K562 (cell line): Measurements from ENCODE around the gene NLGN3. TPM values are rescaled to one million over a fixed set of nuclear protein-coding genes. Genes with fewer than 3 reads are reported as not detected.

Source experiments
- ATAC-seq: fragments of 200-7000 bp; cut with Tn5 transposase; 3 replicates; pipeline ENCODE4 v1.9.1; 2020; ENCODE audit warnings: moderate library complexity
- BruUV-seq: library from RNA; stranded (reverse); fragments of 400-500 nt; replicated peaks from 2 replicates; lab custom pipeline; 2021; lab: Mats Ljungman, UMichigan
- CTCF ChIA-PET: fragments of 300-600 bp; formaldehyde crosslinking; extraction: SDS; loops from one replicate; lab custom pipeline; 2021; ENCODE audit warnings: low intra/inter-chr PET ratio; lab: Yijun Ruan, JAX
- POLR2A ChIA-PET: fragments of 300-600, 350-650 bp; sonication (Branson Sonifier 250); formaldehyde crosslinking; extraction: SDS; loops from one replicate; lab custom pipeline; 2021; ENCODE audit warnings: antibody characterized with exemption, inconsistent platforms; lab: Yijun Ruan, JAX
- DNase-seq, 4 experiments: peaks; one replicate each; pipeline versions ENCODE4 v3.0.0 to v3.0.0-alpha.2; 2011 to 2018; ENCODE audit warnings: low spot score in 3 of 4, mixed read lengths in 3 of 4; ENCODE audit errors: extremely low read depth in 1 of 4
- FAIRE-seq: peaks from 2 replicates; lab custom pipeline; 2011; peaks lifted over from hg19 to GRCh38; lab: Jason Lieb, UNC
- H2AFZ ChIP-seq: 2 replicates; pipeline ENCODE4 v1.6.0; 2011; ENCODE audit warnings: low read depth, low read length, control low read depth, inconsistent platforms
- H3K27ac ChIP-seq: fragments of 200-600 bp; 3 replicates; pipeline ENCODE4 v1.8.0; 2011; ENCODE audit warnings: low read depth, mild to moderate bottlenecking, control low read depth, inconsistent platforms, low read length, moderate library complexity, mixed read lengths; ENCODE audit errors: extremely low read depth
- H3K27me3 ChIP-seq, 2 experiments: fragments of 300-600 bp in 1 of 2; 2 replicates in 1 of 2; 3 replicates in 1 of 2; pipeline versions ENCODE4 v1.6.0 to v1.8.0; 2011; ENCODE audit warnings: inconsistent platforms in 2 of 2, low read length in 2 of 2, mild to moderate bottlenecking in 1 of 2, mixed read lengths in 1 of 2, moderate library complexity in 1 of 2; ENCODE audit not compliant: control insufficient read depth in 2 of 2, insufficient read depth in 2 of 2
- H3K36me3 ChIP-seq: fragments of 300-600 bp; 3 replicates; pipeline ENCODE4 v1.8.0; 2011; ENCODE audit warnings: mild to moderate bottlenecking, low read length, inconsistent platforms; ENCODE audit not compliant: control insufficient read depth, insufficient read depth
- H3K4me1 ChIP-seq, 2 experiments: fragments of 200-600 bp in 1 of 2; replicated peaks in 1 of 2; 2 replicates in 1 of 2; 3 replicates in 1 of 2; pipeline versions ENCODE4 v1.5.1 to v1.8.0; 2011; ENCODE audit warnings: inconsistent platforms in 2 of 2, low read length in 2 of 2, mild to moderate bottlenecking in 1 of 2, mixed read lengths in 1 of 2, moderate library complexity in 1 of 2; ENCODE audit not compliant: control insufficient read depth in 2 of 2, insufficient read depth in 2 of 2
- H3K4me2 ChIP-seq: 2 replicates; pipeline ENCODE4 v1.6.1; 2011; ENCODE audit warnings: low read length, control low read depth, inconsistent platforms, mixed read lengths; ENCODE audit not compliant: insufficient read depth
- H3K4me3 ChIP-seq: fragments of 200-600 bp; sonication (generic), shearing (Covaris generic); 2 replicates; pipeline ENCODE4 v1.5.1; 2016; ENCODE audit warnings: control low read depth, inconsistent platforms
- H3K79me2 ChIP-seq: fragments of 200-600 bp; 3 replicates; pipeline ENCODE4 v1.8.0; 2011; ENCODE audit warnings: low read length, inconsistent platforms; ENCODE audit not compliant: control insufficient read depth, insufficient read depth
- H3K9ac ChIP-seq, 2 experiments: 2 replicates each; pipeline versions ENCODE4 v1.6.0 to v1.6.1; 2011; ENCODE audit warnings: low read depth in 2 of 2, low read length in 2 of 2, control low read depth in 1 of 2, inconsistent platforms in 1 of 2, mild to moderate bottlenecking in 1 of 2, mixed read lengths in 1 of 2; ENCODE audit not compliant: insufficient read depth in 1 of 2
- H3K9me1 ChIP-seq: one replicate; pipeline ENCODE4 v1.6.0; 2011; ENCODE audit warnings: inconsistent platforms, mild to moderate bottlenecking, low read length, moderate library complexity; ENCODE audit not compliant: control insufficient read depth, insufficient read depth
- H3K9me3 ChIP-seq: replicated peaks from 2 replicates; pipeline ENCODE4 v1.5.1; 2011; ENCODE audit warnings: low read depth, low read length, inconsistent platforms; ENCODE audit not compliant: control insufficient read depth, insufficient read depth
- H4K20me1 ChIP-seq: replicated peaks from 2 replicates; pipeline ENCODE4 v1.6.1; 2011; ENCODE audit warnings: low read length, inconsistent platforms, mixed read lengths; ENCODE audit not compliant: control insufficient read depth, insufficient read depth
- BDP1 ChIP-seq: IDR thresholded peaks from 3 replicates; pipeline ENCODE4 v1.6.1; 2011; ENCODE audit not compliant: insufficient read length, insufficient read depth
- C11orf30 ChIP-seq: fragments of 450-650 bp; IDR thresholded peaks from 2 replicates; pipeline ENCODE4 v1.6.1; 2016; ENCODE audit warnings: low read depth, mild to moderate bottlenecking
- NCOA4 ChIP-seq: fragments of 450-650 bp; IDR thresholded peaks from 2 replicates; pipeline ENCODE4 v1.6.1; 2018; ENCODE audit warnings: mild to moderate bottlenecking; ENCODE audit not compliant: partially characterized antibody
- ZNF253 ChIP-seq: fragments of 250-450 bp; sonication (Bioruptor Pico); conservative IDR thresholded peaks from 2 replicates; pipeline ENCODE4 v1.6.1; 2021; ENCODE audit warnings: mild to moderate bottlenecking
- WGBS: fragments of 100-300 bp; shearing (Covaris generic); methylation state at CpG from one replicate; pipeline ENCODE4 v1.1.6; 2016; ENCODE audit warnings: low coverage, mixed read lengths; ENCODE audit not compliant: insufficient coverage; ENCODE audit errors: missing lambda C conversion rate; 5-methylcytosine and 5-hydroxymethylcytosine counted together
- in situ Hi-C: fragments of 300-500 bp; cut with MboI; formaldehyde crosslinking; loops from 4 replicates; pipeline ENCODE4 v1.15.0; 2018; ENCODE audit warnings: inconsistent platforms, mixed read lengths
- intact Hi-C: fragments of 100-400 bp; cut with micrococcal nuclease; formaldehyde crosslinking; loops from 2 replicates; pipeline ENCODE4 v1.14.2; 2022
- polyA plus RNA-seq, 8 experiments: library from polyadenylated mRNA; depleted of rRNA in 4 of 8; stranded (reverse) in 5 of 8; unstranded in 3 of 8; fragments of >200 nt; fragmentation: Nextera tagmentation in 2 of 8; fragmentation: Illumina TruSeq in 1 of 8; extraction: Ambion mirVana in 2 of 8; extraction: Trizol in 1 of 8; gene quantifications; 2 replicates each; pipeline versions ENCODE4 v1.2.1 to v1.2.3, GENCODE V29; 2011 to 2014; ENCODE audit warnings: inconsistent platforms in 1 of 8, missing spikeins in 1 of 8
- total RNA-seq, 7 experiments: library from RNA; depleted of rRNA in 6 of 7; stranded (reverse); fragments of >200 nt in 6 of 7; fragmentation: Illumina TruSeq in 2 of 7; extraction: Trizol in 2 of 7; gene quantifications; 2 replicates each; pipeline versions ENCODE4 v1.2.1 to v1.2.3, GENCODE V29; 2011 to 2021; ENCODE audit warnings: low replicate concordance in 1 of 7
- TF ChIP-seq, protein P1 (sequence below): fragments of 250-450 bp; sonication (Bioruptor Pico); IDR thresholded peaks from 2 replicates; pipeline ENCODE4 v1.8.0; 2021; ENCODE audit warnings: borderline replicate concordance, mild to moderate bottlenecking, moderate library complexity; ENCODE audit not compliant: poor library complexity, severe bottlenecking
- TF ChIP-seq, protein P2 (sequence below): fragments of 200-800 bp; sonication (Bioruptor generic); IDR thresholded peaks from 2 replicates; pipeline ENCODE4 v1.6.1; 2016; ENCODE audit warnings: missing genetic modification characterization, missing compliant biosample characterization
- TF ChIP-seq, protein P3 (sequence below): fragments of 250-450 bp; sonication (Bioruptor Pico); IDR thresholded peaks from 2 replicates; pipeline ENCODE4 v1.9.0; 2021; ENCODE audit warnings: mild to moderate bottlenecking

NLGN3 gene
- total and polyA plus RNA-seq, 9 of the 15 experiments (the other 6 are each of a cell fraction or from before 2014, with no cell fraction given): 0.03 to 0.86 (median 0.25) TPM

DNA sequence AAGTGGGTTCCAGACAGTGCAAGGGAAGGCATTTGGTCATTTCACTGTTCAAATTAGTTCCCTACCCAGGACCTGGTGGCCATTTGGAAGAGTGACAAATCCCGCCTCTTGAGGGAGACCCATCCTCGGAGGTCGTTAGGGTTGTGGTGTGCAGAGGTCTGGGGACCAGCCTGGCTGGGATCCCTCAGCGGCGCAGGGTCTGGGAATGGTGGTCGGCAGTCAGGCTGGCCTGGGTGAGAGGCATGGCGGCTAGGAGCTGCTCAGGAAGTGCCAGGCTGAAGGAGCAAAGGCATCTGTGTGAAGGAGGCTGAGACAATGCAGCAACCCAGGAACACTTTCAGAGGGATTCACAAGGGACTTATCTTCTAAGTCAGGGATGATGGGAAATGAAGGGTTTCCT lies 6.7 kb downstream of the NLGN3 start:
- H3K27ac ChIP-seq: no peak overlapping the region
- CTCF ChIA-PET: no interaction called here
- H3K4me3 ChIP-seq: no peak overlapping the region
- H3K4me2 ChIP-seq: no peak overlapping the region
- no peak overlapping the region for H3K9ac ChIP-seq
- no peak overlapping the region for H2AFZ ChIP-seq
- WGBS: 49% methylated on average over 7 of the region's 7 CpGs
- FAIRE-seq (no peak), ATAC-seq (no peak), DNase-seq (no peak)
- H4K20me1 ChIP-seq: no peaks in the 10 kb centered on the region
- in situ Hi-C loops: no loop called here
- no TSS peak for BruUV-seq
- POLR2A ChIA-PET: no interaction called here
- no peaks in the 10 kb centered on the region for H3K9me3 ChIP-seq
- intact Hi-C loops: no loop called here
- no peaks in the 10 kb centered on the region for H3K27me3 ChIP-seq
- H3K36me3 ChIP-seq: no peaks in the 10 kb centered on the region
- H3K79me2 ChIP-seq: no peaks in the 10 kb centered on the region
- H3K4me1 ChIP-seq: peaks cover 7 to 26% of the 10 kb centered on the region in 2 experiments; a peak in 4 of 5 replicates
- H3K9me1 ChIP-seq: no peaks in the 10 kb centered on the region
- TF ChIP-seq C11orf30: no peak
- TF ChIP-seq, protein P1, sequence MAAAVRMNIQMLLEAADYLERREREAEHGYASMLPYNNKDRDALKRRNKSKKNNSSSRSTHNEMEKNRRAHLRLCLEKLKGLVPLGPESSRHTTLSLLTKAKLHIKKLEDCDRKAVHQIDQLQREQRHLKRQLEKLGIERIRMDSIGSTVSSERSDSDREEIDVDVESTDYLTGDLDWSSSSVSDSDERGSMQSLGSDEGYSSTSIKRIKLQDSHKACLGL (CRISPR knock-in tag): no peak

DNA sequence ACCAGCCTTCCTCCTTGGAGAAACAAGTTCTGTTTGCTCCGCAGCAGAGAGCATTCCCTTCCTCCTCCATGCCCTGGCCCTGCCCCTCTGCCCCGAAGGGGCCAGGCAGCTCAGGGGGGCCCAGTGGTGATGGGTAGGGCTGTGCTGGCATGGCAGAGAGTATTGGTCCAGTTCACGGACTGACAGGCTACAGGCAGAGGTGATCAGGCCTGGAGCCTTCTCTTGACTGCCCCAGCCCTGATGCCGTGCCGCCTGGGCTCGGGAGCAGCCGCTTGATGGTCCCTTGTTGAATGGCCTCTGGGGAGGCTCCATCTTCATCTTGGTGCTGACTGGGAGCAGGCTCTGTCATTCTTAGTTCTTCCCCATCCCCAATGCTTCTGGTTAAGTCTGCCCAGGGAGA lies 9.6 kb downstream of the NLGN3 start:
- peaks cover 0 to 3% of the 10 kb centered on the region in 2 experiments; a peak in 1 of 5 replicates for H3K4me1 ChIP-seq
- CTCF ChIA-PET: no interaction called here
- H3K27ac ChIP-seq: no peak overlapping the region
- ATAC-seq: no peak
- intact Hi-C loops: no loop called here
- no peak overlapping the region for H2AFZ ChIP-seq
- H3K9me1 ChIP-seq: no peaks in the 10 kb centered on the region
- no peak for FAIRE-seq
- no peak overlapping the region for H3K4me3 ChIP-seq
- H3K79me2 ChIP-seq: no peaks in the 10 kb centered on the region
- H3K36me3 ChIP-seq: no peaks in the 10 kb centered on the region
- POLR2A ChIA-PET: no interaction called here
- no TSS peak for BruUV-seq
- no peaks in the 10 kb centered on the region for H3K9me3 ChIP-seq
- in situ Hi-C loops: no loop called here
- no peak for DNase-seq
- H3K27me3 ChIP-seq: no peaks in the 10 kb centered on the region
- H4K20me1 ChIP-seq: no peaks in the 10 kb centered on the region
- no peak overlapping the region for H3K4me2 ChIP-seq
- no peak overlapping the region for H3K9ac ChIP-seq
- 42% methylated on average over 6 of the region's 7 CpGs for WGBS
- TF ChIP-seq, protein P2, sequence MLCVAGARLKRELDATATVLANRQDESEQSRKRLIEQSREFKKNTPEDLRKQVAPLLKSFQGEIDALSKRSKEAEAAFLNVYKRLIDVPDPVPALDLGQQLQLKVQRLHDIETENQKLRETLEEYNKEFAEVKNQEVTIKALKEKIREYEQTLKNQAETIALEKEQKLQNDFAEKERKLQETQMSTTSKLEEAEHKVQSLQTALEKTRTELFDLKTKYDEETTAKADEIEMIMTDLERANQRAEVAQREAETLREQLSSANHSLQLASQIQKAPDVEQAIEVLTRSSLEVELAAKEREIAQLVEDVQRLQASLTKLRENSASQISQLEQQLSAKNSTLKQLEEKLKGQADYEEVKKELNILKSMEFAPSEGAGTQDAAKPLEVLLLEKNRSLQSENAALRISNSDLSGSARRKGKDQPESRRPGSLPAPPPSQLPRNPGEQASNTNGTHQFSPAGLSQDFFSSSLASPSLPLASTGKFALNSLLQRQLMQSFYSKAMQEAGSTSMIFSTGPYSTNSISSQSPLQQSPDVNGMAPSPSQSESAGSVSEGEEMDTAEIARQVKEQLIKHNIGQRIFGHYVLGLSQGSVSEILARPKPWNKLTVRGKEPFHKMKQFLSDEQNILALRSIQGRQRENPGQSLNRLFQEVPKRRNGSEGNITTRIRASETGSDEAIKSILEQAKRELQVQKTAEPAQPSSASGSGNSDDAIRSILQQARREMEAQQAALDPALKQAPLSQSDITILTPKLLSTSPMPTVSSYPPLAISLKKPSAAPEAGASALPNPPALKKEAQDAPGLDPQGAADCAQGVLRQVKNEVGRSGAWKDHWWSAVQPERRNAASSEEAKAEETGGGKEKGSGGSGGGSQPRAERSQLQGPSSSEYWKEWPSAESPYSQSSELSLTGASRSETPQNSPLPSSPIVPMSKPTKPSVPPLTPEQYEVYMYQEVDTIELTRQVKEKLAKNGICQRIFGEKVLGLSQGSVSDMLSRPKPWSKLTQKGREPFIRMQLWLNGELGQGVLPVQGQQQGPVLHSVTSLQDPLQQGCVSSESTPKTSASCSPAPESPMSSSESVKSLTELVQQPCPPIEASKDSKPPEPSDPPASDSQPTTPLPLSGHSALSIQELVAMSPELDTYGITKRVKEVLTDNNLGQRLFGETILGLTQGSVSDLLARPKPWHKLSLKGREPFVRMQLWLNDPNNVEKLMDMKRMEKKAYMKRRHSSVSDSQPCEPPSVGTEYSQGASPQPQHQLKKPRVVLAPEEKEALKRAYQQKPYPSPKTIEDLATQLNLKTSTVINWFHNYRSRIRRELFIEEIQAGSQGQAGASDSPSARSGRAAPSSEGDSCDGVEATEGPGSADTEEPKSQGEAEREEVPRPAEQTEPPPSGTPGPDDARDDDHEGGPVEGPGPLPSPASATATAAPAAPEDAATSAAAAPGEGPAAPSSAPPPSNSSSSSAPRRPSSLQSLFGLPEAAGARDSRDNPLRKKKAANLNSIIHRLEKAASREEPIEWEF (CRISPR knock-in tag): no peak
- TF ChIP-seq BDP1 (no peak), ZNF253 (no peak), NCOA4 (no peak)
- TF ChIP-seq, protein P3, sequence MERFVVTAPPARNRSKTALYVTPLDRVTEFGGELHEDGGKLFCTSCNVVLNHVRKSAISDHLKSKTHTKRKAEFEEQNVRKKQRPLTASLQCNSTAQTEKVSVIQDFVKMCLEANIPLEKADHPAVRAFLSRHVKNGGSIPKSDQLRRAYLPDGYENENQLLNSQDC (CRISPR knock-in tag): no peak
